ENCODE results near the gene MYH14. TPM values are rescaled to one million over a fixed set of nuclear protein-coding genes. Genes with fewer than 3 reads are reported as not detected.
A peak's percentile ranks its signal among the peaks of the same experiment; 100 is the strongest.

MYH14 gene
- total and polyA plus RNA-seq, 9 of the 15 experiments (the other 6 are each of a cell fraction or from before 2014, with no cell fraction given): 0.04 to 0.86 (median 0.19) TPM; not detected in 2

- TF ChIP-seq ZNF407 (IDR thresholded peaks at IDR 0.05; ENCODE audit: low read depth) (no peak), ZMIZ1 (IDR thresholded peaks at IDR 0.05; ENCODE audit: low read depth in 2 of 2, low read length in 2 of 2) (peak in 1 of 2 experiments; percentile 95; a peak in 2 of 4 replicates), ZNF124 (CRISPR knock-in tag; IDR thresholded peaks at IDR 0.05) (no peak), SIN3B (IDR thresholded peaks at IDR 0.05; ENCODE audit: low read depth) (no peak), SMARCA5 (IDR thresholded peaks at IDR 0.05) (no peak), MXI1 (IDR thresholded peaks at IDR 0.05; ENCODE audit: low read depth, low read length) (no peak; the same call in 1 of the 2 replicates), TEAD2 (tag; IDR thresholded peaks at IDR 0.05) (0 out of 2 replicates have a peak, but pooled peaks have one; percentile 34), IRF2 (CRISPR knock-in tag; IDR thresholded peaks at IDR 0.05) (no peak), TEAD4 (IDR thresholded peaks at IDR 0.05; ENCODE audit: low read length) (peak; percentile 98), TEAD4 (CRISPR knock-in tag; IDR thresholded peaks at IDR 0.05; ENCODE audit: borderline replicate concordance) (no peak), SMARCB1 (IDR thresholded peaks at IDR 0.05; ENCODE audit: insufficient read length, low read depth) (no peak), WHSC1 (IDR thresholded peaks at IDR 0.05; ENCODE audit: low read length) (no peak), PHF20 (IDR thresholded peaks at IDR 0.05; ENCODE audit: partially characterized antibody) (no peak), RBM34 (IDR thresholded peaks at IDR 0.05; ENCODE audit: borderline replicate concordance, insufficient read depth, low read length) (no peak), GATA2 (CRISPR knock-in tag; IDR thresholded peaks at IDR 0.05) (peak; percentile 97)
- TF ChIP-seq, protein P1, sequence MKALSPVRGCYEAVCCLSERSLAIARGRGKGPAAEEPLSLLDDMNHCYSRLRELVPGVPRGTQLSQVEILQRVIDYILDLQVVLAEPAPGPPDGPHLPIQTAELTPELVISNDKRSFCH (CRISPR knock-in tag; IDR thresholded peaks at IDR 0.05): no peak
- TF ChIP-seq, protein P1 (tag; IDR thresholded peaks at IDR 0.05): peak; percentile 99
Observed at GRCh38 chr19:50269653-50270052, 66.2 kb downstream of the MYH14 start (continued).

Measured in K562 (cell line).